ENCODE results near the gene PLCL2.

DNA sequence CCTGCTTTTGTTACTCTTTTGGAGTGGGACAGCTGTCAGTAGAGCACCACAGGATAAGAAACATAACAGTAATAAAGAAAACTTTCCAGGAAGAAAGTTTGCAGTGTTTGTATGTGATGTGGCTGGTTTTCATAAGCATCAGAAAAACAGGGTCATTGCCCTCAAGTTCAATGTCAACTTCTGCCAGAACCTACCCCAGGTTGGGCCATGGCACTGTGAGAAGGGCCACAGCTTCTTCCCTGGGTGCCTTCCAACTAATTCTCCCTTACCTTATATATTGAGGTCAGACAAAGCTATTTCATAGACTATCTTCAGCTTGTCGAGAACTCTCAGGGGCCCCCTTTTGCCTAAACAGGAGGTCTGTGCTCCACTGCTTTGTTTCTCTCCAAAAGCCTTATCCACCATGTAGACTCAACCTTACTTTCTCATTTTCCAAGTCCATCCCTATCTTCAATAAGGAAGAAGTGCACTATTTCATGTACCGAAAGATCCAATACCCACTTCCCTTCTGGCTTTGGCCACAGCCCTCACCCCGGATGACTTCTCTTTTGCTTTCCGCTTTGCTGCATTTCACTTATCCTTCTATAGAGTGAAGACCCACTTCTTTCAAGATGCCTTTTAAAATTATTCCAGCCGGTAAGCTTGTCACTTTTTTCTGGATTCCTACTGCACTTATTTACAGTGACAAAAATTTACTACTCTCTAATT lies 38.2 kb upstream of the PLCL2 start:
- TF ChIP-seq POLR2AphosphoS5 (IDR thresholded peaks at IDR 0.05) (no peak), EP300 (IDR thresholded peaks at IDR 0.05) (no peak), POLR2A (IDR thresholded peaks at IDR 0.05) (no peak)
- TF ChIP-seq, protein P1, sequence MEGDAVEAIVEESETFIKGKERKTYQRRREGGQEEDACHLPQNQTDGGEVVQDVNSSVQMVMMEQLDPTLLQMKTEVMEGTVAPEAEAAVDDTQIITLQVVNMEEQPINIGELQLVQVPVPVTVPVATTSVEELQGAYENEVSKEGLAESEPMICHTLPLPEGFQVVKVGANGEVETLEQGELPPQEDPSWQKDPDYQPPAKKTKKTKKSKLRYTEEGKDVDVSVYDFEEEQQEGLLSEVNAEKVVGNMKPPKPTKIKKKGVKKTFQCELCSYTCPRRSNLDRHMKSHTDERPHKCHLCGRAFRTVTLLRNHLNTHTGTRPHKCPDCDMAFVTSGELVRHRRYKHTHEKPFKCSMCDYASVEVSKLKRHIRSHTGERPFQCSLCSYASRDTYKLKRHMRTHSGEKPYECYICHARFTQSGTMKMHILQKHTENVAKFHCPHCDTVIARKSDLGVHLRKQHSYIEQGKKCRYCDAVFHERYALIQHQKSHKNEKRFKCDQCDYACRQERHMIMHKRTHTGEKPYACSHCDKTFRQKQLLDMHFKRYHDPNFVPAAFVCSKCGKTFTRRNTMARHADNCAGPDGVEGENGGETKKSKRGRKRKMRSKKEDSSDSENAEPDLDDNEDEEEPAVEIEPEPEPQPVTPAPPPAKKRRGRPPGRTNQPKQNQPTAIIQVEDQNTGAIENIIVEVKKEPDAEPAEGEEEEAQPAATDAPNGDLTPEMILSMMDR (IDR thresholded peaks at IDR 0.05) = no peak

All from gastroesophageal sphincter (tissue), 3 donors.